GM12801 (cell line): Measurements from ENCODE around the gene TMEM240.

Experiments
- TF ChIP-seq, protein P1 (sequence below): IDR thresholded peaks from one replicate; pipeline ENCODE4 v1.5.1; 2011; ENCODE audit warnings: control low read depth; ENCODE audit not compliant: insufficient read length; ENCODE audit errors: extremely low read depth

Gene TMEM240

DNA sequence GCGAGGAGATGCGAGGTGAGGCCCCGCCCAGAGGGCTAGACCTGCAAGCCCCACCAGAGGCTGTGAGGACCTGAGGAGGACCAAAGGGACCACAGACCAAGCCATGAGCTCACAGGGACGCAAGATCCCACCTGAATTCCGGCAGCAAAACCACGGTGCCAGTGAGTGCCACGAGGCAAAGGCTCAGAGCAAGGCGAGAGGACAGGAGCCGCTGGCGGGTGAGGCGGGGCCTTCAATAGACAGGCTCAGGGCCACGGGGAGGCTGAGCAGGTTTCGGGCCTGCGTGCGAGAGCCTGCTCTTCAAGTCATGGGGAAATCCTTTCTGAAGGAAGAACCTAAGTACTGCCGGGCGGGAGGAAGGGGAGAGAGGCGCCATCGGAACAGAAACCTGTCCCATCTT, 7.1 kb upstream of the TMEM240 start:
- TF ChIP-seq, protein P1, sequence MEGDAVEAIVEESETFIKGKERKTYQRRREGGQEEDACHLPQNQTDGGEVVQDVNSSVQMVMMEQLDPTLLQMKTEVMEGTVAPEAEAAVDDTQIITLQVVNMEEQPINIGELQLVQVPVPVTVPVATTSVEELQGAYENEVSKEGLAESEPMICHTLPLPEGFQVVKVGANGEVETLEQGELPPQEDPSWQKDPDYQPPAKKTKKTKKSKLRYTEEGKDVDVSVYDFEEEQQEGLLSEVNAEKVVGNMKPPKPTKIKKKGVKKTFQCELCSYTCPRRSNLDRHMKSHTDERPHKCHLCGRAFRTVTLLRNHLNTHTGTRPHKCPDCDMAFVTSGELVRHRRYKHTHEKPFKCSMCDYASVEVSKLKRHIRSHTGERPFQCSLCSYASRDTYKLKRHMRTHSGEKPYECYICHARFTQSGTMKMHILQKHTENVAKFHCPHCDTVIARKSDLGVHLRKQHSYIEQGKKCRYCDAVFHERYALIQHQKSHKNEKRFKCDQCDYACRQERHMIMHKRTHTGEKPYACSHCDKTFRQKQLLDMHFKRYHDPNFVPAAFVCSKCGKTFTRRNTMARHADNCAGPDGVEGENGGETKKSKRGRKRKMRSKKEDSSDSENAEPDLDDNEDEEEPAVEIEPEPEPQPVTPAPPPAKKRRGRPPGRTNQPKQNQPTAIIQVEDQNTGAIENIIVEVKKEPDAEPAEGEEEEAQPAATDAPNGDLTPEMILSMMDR = no peak

DNA sequence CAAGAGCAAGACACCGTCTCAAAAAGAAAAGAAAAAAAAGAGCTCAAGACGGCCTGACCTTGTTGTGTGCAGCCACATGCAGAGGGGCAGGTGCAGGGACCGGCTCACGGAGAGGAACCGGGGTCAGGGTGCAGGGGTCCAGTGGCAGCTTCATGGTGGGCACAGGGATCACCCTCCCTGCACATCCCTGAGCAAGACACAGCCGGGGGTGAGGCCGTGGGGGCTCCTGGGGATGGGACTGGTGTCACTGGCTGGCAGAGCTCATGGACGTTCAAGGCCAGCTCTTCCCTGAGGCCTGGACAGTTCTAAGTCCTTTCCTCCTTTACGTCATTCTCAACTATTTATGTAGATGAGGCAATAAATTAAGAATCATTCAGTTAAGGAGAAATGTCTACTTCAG, 6.6 kb upstream of the TMEM240 start:
- TF ChIP-seq, protein P1 = no peak

DNA sequence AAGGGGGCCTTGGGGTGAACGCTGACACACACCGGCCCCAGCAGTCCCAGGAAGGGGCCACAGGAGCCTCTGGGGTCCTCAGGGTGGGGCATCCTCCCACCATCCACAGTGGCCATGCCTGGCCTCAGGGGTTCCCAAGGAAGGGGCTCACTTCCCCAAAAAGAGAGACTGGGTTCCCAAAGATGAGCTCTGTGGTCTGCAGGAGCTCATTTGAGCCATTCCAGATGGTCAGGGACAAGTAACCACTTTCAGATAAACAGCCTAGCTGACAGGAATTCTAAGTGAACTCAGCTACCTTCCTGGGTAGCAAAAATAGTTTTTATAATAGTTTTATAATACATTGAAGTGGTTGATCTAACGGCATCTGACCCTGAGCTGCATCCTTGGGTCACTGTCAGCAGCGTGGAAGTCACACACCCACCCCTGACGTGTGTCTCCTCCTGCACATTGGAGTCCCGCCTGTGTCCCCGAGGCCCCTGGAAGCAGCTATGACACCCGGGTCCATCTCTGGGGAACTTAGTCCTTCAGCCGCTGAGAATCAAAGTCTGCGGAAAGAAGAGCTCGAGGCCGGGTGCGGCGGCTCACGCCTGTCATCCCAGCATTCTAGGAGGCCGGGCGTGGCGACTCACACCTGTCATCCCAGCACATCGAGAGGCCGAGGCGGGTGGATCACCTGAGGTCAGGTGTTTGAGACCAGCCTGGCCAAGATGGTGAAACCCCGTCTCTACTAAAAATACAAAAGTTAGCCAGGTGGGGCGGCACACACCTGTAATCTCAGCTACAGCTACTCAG, 5.7 kb upstream of the TMEM240 start:
- TF ChIP-seq, protein P1 = no peak

DNA sequence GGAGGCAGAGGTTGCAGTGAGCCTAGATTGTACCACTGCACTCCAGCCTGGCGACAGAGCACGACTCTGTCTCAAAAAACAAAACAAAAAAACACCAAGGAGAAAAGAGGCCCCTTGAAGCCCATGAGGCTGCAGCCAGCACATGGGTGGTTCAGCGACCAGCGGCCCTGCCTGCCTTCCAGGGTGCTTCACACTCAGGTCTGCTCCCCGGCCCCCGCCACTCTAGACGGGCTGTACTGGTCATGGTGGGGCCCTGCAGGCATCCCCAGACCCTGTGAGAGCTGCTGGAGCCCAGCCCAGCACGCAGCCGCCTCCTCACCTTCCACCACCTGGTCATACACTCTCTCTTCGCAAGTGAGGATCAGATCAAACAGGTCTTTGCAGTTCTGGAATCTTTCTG, 4.1 kb upstream of the TMEM240 start:
- TF ChIP-seq, protein P1 = no peak

DNA sequence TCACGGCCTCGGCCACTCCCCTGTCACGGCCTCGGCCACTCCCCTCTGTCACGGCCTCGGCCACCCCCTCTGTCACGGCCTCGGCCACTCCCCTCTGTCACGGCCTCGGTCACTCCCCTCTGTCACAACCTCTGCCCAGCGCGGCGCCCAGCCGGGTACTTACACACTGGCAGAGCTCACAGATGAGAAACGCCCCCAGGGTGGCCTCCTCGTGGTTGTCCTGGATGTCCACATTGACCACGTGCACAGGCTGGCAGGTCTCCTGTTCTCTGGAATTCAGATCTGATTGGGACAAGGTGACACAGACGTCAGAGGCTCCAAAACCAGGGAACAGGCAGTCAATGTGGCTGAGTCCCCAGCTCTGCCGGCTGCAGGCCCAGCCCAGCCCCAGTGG, 3.3 kb upstream of the TMEM240 start:
- TF ChIP-seq, protein P1 = no peak

DNA sequence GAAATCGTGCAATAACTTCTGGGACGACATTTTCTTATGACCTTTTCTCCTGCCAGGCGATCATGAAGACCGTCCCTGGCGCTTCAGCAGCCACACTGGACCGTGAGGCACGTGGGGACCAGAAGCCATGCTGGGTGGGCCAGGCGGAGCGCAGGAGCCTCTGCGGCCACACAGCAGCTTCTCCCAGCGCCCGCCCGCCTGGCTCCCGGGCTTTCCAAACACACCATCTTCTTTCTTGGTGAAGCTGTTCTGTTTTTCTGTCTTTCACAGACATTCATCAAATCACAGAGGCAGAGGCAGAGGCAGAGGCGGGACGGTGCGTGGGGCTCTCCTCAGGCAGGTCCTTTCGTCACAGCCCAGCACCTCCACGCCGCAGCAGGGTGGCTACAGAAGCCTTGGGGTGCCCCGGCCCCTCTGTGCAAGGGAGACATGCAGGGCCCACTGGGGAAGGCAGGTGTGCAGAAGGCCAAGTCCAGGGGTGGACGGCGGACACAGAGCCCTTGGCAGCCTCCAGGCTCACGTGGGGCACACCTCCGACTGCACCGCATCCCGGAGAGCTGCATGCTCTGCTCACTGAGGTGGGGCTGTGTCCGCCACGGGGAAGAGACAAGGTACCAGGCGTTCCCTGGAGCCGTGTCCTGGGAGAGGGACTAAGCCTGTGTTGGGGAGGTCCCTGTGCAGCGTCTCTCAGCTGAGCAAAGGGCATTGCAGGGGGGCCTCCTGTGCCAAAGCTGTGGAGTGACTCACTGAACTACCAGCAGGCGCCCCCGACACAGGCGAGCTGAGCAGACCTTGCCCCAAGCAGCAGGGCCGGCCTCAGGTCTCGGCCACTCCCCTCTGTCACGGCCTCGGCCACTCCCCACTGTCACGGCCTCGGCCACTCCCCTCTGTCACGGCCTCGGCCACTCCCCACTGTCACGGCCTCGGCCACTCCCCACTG, 2.6 kb upstream of the TMEM240 start:
- TF ChIP-seq, protein P1 = no peak

DNA sequence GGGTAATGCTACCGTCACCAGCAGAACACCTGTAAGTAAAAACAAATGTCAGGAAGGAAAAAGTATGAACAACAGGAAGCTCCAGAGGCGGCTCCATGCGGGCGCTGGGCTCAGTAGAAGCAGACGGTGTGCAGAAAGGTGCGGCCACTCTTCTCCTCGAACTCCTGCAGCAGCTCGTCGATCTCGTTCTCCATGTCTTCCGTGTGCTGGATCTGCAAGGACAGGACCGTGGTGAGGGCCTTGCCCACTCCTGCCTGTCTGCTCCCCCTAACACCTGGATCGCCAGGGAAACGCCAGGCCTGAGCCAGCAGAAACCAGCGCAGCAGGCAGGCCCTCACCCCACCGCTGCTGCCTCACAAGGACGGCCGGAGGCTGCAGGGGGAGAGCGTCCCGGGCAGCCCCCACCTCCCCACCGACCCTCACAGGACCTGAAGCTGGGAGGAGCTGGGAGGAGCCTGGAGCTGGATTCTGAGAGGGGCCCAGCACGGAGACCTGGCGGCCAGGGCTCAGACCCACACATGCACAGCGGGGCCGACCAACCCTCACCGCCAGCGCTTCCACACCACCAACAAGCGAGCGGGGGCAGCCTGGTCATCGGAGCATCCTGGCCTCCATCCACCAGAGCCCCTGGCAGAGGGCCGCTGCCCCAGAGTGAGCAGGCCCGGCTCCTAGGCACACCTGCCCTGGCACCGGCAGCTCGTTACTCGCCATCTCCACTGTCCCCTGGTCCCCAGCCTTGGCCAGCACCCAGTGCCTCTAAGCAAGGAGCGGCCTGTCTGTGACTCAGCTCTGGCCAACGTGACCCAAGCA, 1.7 kb upstream of the TMEM240 start:
- TF ChIP-seq, protein P1 = no peak
